Measurements from ENCODE around the gene HINFP.

DNA sequence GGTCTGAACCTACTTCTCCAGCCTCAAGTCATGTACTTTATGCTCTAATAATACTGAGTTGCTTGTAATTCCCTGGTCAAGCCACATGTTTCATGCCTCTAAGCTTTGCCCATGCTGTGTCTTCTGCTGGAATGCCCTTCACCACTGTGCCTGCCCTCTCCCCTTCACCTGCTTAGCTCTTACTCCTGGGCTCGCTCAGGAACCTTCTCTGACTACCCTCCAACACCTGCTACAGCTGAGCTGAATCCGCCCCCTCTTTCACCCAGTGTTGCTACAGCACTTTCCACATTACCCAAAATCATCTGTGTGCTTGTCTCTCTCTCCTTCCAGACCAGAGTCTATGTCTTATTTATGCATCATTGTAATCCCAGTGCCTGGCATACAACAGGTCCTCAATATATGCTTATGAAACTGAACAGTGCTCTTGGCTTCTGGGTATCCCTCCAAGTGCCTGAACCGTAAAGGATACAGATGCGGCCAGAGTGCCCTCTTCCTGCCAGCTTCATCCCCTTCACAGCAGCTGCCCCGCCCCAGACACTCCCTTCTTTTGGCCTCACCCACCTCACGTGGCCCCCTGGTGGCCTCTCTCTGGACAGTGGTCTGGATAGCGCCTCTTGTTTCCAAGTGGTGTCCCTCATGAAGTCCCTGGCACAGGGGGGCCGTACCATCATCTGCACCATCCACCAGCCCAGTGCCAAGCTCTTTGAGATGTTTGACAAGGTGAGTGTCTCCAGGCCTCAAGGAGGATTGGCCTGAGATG lies 34.5 kb downstream of the HINFP start:
- TF ChIP-seq EZH2 (IDR thresholded peaks at IDR 0.05; ENCODE audit: low read depth, low read length, severe bottlenecking) (no peak), POLR2A (IDR thresholded peaks at IDR 0.05; ENCODE audit: control extremely low read depth in 1 of 2, low read depth in 2 of 2, low read length in 2 of 2) (no peak), TAF7 (optimal IDR thresholded peaks at IDR 0.05; ENCODE audit: borderline replicate concordance, low read depth, low read length) (no peak), JUN (IDR thresholded peaks at IDR 0.05; ENCODE audit: low read depth, low read length) (no peak), RFX5 (IDR thresholded peaks at IDR 0.05; ENCODE audit: borderline replicate concordance, low read depth, low read length) (no peak), SIN3A (conservative IDR thresholded peaks at IDR 0.05 in 1 of 2, IDR thresholded peaks at IDR 0.05 in 1 of 2; ENCODE audit: low read depth in 1 of 2, low read length in 2 of 2) (no peak), TAF1 (IDR thresholded peaks at IDR 0.05; ENCODE audit: low read depth, low read length) (no peak), RNF2 (IDR thresholded peaks at IDR 0.05; ENCODE audit: borderline replicate concordance, low read depth, low read length, missing control alignments, poor library complexity, severe bottlenecking) (no peak), BRCA1 (IDR thresholded peaks at IDR 0.05; ENCODE audit: low read depth, low read length) (no peak), GTF2F1 (IDR thresholded peaks at IDR 0.05; ENCODE audit: borderline replicate concordance, low read depth, low read length) (no peak), SIRT6 (IDR thresholded peaks at IDR 0.05; ENCODE audit: low read length) (no peak)
- TF ChIP-seq, protein P1, sequence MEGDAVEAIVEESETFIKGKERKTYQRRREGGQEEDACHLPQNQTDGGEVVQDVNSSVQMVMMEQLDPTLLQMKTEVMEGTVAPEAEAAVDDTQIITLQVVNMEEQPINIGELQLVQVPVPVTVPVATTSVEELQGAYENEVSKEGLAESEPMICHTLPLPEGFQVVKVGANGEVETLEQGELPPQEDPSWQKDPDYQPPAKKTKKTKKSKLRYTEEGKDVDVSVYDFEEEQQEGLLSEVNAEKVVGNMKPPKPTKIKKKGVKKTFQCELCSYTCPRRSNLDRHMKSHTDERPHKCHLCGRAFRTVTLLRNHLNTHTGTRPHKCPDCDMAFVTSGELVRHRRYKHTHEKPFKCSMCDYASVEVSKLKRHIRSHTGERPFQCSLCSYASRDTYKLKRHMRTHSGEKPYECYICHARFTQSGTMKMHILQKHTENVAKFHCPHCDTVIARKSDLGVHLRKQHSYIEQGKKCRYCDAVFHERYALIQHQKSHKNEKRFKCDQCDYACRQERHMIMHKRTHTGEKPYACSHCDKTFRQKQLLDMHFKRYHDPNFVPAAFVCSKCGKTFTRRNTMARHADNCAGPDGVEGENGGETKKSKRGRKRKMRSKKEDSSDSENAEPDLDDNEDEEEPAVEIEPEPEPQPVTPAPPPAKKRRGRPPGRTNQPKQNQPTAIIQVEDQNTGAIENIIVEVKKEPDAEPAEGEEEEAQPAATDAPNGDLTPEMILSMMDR (IDR thresholded peaks at IDR 0.05; ENCODE audit: control extremely low read depth in 1 of 3, insufficient read depth in 1 of 3, low read depth in 1 of 3, low read length in 3 of 3) = peak; percentile 29 to 48 (median 33)

Data from H1 (cell line).